Effector memory CD8-positive, alpha-beta T cell (primary cell): ENCODE measurements around the gene SMPDL3B.

Source experiments
- ATAC-seq: fragments of 150-1000 bp; cut with Tn5 transposase; replicated peaks from 2 replicates; pipeline ENCODE4 v1.10.0; 2021; ENCODE audit warnings: mild to moderate bottlenecking, moderate library complexity
- DNase-seq, 3 experiments: peaks; one replicate each; pipeline ENCODE4 v3.0.0; 2021
- H3K27ac Mint-ChIP-seq, 2 donors: one replicate each; pipeline ENCODE4 v1.8.0; 2022; ENCODE audit warnings: mild to moderate bottlenecking in 2 of 2, mixed read lengths in 2 of 2, moderate library complexity in 2 of 2
- H3K27me3 Mint-ChIP-seq, 2 donors: one replicate each; pipeline ENCODE4 v1.8.0; 2022; ENCODE audit warnings: mixed read lengths in 2 of 2
- H3K36me3 Mint-ChIP-seq: one replicate; pipeline ENCODE4 v1.8.0; 2022; ENCODE audit warnings: mild to moderate bottlenecking, moderate library complexity, mixed read lengths; ENCODE audit not compliant: insufficient read depth
- H3K4me1 Mint-ChIP-seq, 2 donors: one replicate each; pipeline ENCODE4 v1.8.0; 2022; ENCODE audit warnings: low read depth in 2 of 2, mixed read lengths in 2 of 2
- H3K4me3 Mint-ChIP-seq, 2 donors: one replicate each; pipeline ENCODE4 v1.8.0; 2022; ENCODE audit warnings: mild to moderate bottlenecking in 2 of 2, mixed read lengths in 2 of 2, moderate library complexity in 2 of 2
- H3K9me3 Mint-ChIP-seq, 2 donors: one replicate each; pipeline ENCODE4 v1.8.0; 2022; ENCODE audit warnings: mixed read lengths in 2 of 2
- total RNA-seq, 9 experiments: gene quantifications; one replicate each; lab custom pipeline; 2026; lab: John Stamatoyannopoulos, UW

SMPDL3B gene
- total RNA-seq: 0 to 0.66 (median 0) reads per million in 9 experiments

GRCh38 chr1:27934818-27935549, at the start of gene SMPDL3B:
SMPDL3B (plus strand) TSS chr1:27935000; CDS start chr1:27935184, 184 bp downstream.
- DNase-seq (no peak), ATAC-seq (no peak)
- Mint-ChIP-seq H3K27ac (peak within 1 kb of the TSS in 1 of 2 donors; percentile 3), H3K27me3 (peaks cover 8 to 37% of the 10 kb centered on the region in 2 donors), H3K36me3 (no peaks in the 10 kb centered on the region), H3K9me3 (no peaks in the 10 kb centered on the region), H3K4me3 (no peak within 1 kb of the TSS), H3K4me1 (peaks cover 6 to 7% of the 10 kb centered on the region in 2 donors)

GRCh38 chr1:27885114-27885528, 49.7 kb upstream of the SMPDL3B start:
- no peaks in the 10 kb centered on the region for H3K9me3 Mint-ChIP-seq
- ATAC-seq (no peak), DNase-seq (no peak)
- H3K27me3 Mint-ChIP-seq: no peaks in the 10 kb centered on the region
- peak overlapping the region in 1 of 2 donors; percentile 64 for H3K4me3 Mint-ChIP-seq
- peak overlapping the region in 1 of 2 donors; percentile 89 for H3K27ac Mint-ChIP-seq
- peaks cover 5% of the 10 kb centered on the region for H3K36me3 Mint-ChIP-seq
- peaks cover 35 to 57% of the 10 kb centered on the region in 2 donors for H3K4me1 Mint-ChIP-seq

GRCh38 chr1:27885621-27886352, 49.0 kb upstream of the SMPDL3B start:
- DNase-seq: no peak
- peaks cover 35 to 61% of the 10 kb centered on the region in 2 donors for H3K4me1 Mint-ChIP-seq
- H3K9me3 Mint-ChIP-seq: no peaks in the 10 kb centered on the region
- peak overlapping the region; percentile 64 to 76 for H3K4me3 Mint-ChIP-seq
- H3K36me3 Mint-ChIP-seq: peaks cover 8% of the 10 kb centered on the region
- H3K27me3 Mint-ChIP-seq: no peaks in the 10 kb centered on the region
- ATAC-seq: no peak
- peak overlapping the region; percentile 89 to 91 for H3K27ac Mint-ChIP-seq

GRCh38 chr1:27886353-27886679, 48.5 kb upstream of the SMPDL3B start:
- ATAC-seq: peak; percentile 50

GRCh38 chr1:27886744-27887143, 48.1 kb upstream of the SMPDL3B start:
- Mint-ChIP-seq H3K27me3 (no peaks in the 10 kb centered on the region), H3K4me3 (peak overlapping the region; percentile 64 to 76), H3K4me1 (peaks cover 38 to 66% of the 10 kb centered on the region in 2 donors), H3K36me3 (peaks cover 18% of the 10 kb centered on the region), H3K9me3 (no peaks in the 10 kb centered on the region), H3K27ac (peak overlapping the region; percentile 89 to 91)
- ATAC-seq: peak; percentile 7
- DNase-seq: no peak

More at GRCh38 chr1:27886353-27886679, 48.5 kb upstream of the SMPDL3B start:
- DNase-seq: no peak
- Mint-ChIP-seq H3K27ac (peak overlapping the region; percentile 89 to 91), H3K9me3 (no peaks in the 10 kb centered on the region), H3K4me3 (peak overlapping the region; percentile 64 to 76), H3K4me1 (peaks cover 35 to 64% of the 10 kb centered on the region in 2 donors), H3K27me3 (no peaks in the 10 kb centered on the region), H3K36me3 (peaks cover 13% of the 10 kb centered on the region)

- Mint-ChIP-seq H3K9me3 (no peaks in the 10 kb centered on the region), H3K27ac (peak overlapping the region; percentile 89 to 91), H3K36me3 (peaks cover 22% of the 10 kb centered on the region), H3K4me1 (peaks cover 39 to 70% of the 10 kb centered on the region in 2 donors), H3K4me3 (peak overlapping the region; percentile 64 to 76), H3K27me3 (no peaks in the 10 kb centered on the region)
- peak; percentile 78 for ATAC-seq
- DNase-seq: peak in 2 of 3 experiments; percentile 21 to 45
Observed at GRCh38 chr1:27887215-27888021, 47.4 kb upstream of the SMPDL3B start.

- no peaks in the 10 kb centered on the region for H3K27me3 Mint-ChIP-seq
- no peak for DNase-seq
- no peak for ATAC-seq
- H3K4me1 Mint-ChIP-seq: peaks cover 33 to 63% of the 10 kb centered on the region in 2 donors
- peak overlapping the region; percentile 80 to 98 for H3K27ac Mint-ChIP-seq
- peaks cover 37% of the 10 kb centered on the region for H3K36me3 Mint-ChIP-seq
- no peaks in the 10 kb centered on the region for H3K9me3 Mint-ChIP-seq
- no peak overlapping the region for H3K4me3 Mint-ChIP-seq
Observed at GRCh38 chr1:27889506-27889905, 45.3 kb upstream of the SMPDL3B start.

GRCh38 chr1:27891196-27891889, 43.5 kb upstream of the SMPDL3B start:
- no peaks in the 10 kb centered on the region for H3K9me3 Mint-ChIP-seq
- DNase-seq (peak in 1 of 3 experiments; percentile 50), ATAC-seq (peak; percentile 48)
- H3K27me3 Mint-ChIP-seq: no peaks in the 10 kb centered on the region
- peaks cover 22 to 44% of the 10 kb centered on the region in 2 donors for H3K4me1 Mint-ChIP-seq
- H3K27ac Mint-ChIP-seq: peak overlapping the region; percentile 91 to 98
- peak overlapping the region; percentile 2 to 66 for H3K4me3 Mint-ChIP-seq
- peaks cover 53% of the 10 kb centered on the region for H3K36me3 Mint-ChIP-seq

DNA sequence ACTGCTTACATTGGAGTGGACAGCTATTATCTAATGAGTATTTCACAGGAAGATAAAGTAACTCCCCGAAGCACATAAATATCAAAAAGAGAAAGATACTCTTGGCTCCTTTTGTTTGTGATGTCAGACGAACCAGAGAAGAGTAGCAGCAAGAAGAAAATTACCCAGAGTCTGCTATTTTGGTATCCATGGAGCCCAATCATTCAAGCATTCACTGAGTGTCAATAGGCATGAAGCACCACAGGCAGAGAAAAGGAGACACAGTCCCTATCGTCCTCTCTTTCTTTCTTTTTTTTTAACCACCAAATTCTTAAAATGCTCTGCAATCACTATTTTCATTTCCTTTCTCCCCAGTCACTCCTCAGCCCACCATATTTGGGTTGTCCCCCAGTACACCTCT, 40.3 kb upstream of the SMPDL3B start:
- ATAC-seq (no peak), DNase-seq (no peak)
- no peak overlapping the region for H3K4me3 Mint-ChIP-seq
- peaks cover 71% of the 10 kb centered on the region for H3K36me3 Mint-ChIP-seq
- H3K27ac Mint-ChIP-seq: peak overlapping the region in 1 of 2 donors; percentile 9
- no peaks in the 10 kb centered on the region for H3K27me3 Mint-ChIP-seq
- no peaks in the 10 kb centered on the region for H3K9me3 Mint-ChIP-seq
- H3K4me1 Mint-ChIP-seq: peaks cover 6 to 29% of the 10 kb centered on the region in 2 donors

GRCh38 chr1:27906759-27907158, 28.0 kb upstream of the SMPDL3B start:
- Mint-ChIP-seq H3K36me3 (peaks cover 67% of the 10 kb centered on the region), H3K4me3 (no peak overlapping the region), H3K9me3 (no peaks in the 10 kb centered on the region), H3K27ac (no peak overlapping the region), H3K27me3 (no peaks in the 10 kb centered on the region), H3K4me1 (peaks cover 4 to 13% of the 10 kb centered on the region in 2 donors)
- ATAC-seq: no peak
- no peak for DNase-seq

DNA sequence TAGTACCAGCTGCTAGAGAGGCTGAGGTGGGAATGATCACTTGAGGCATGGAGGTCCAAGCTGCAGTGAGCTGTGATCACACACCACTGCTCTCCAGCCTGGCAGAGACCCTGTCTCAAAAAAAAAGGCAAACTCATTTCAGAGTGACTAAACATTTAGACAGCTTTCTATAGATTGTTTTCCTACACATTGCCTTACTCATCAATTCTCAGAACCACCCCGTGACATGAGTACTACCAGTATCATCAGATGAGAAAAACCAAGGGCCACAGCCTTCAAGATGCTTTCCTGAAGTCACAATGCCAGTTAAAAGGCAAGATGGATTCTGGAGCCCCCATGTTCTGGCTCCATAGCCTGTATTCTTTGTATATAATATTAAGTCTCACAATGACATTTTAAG, 22.4 kb upstream of the SMPDL3B start:
- DNase-seq (no peak), ATAC-seq (no peak)
- no peak overlapping the region for H3K4me3 Mint-ChIP-seq
- H3K36me3 Mint-ChIP-seq: peaks cover 32% of the 10 kb centered on the region
- H3K9me3 Mint-ChIP-seq: no peaks in the 10 kb centered on the region
- peak overlapping the region in 1 of 2 donors; percentile 98 for H3K27ac Mint-ChIP-seq
- H3K4me1 Mint-ChIP-seq: peaks cover 8 to 10% of the 10 kb centered on the region in 2 donors
- no peaks in the 10 kb centered on the region for H3K27me3 Mint-ChIP-seq

GRCh38 chr1:27915082-27915575, 19.7 kb upstream of the SMPDL3B start:
- no peaks in the 10 kb centered on the region for H3K27me3 Mint-ChIP-seq
- peaks cover 6 to 8% of the 10 kb centered on the region in 2 donors for H3K4me1 Mint-ChIP-seq
- ATAC-seq (no peak), DNase-seq (no peak)
- peaks cover 24% of the 10 kb centered on the region for H3K36me3 Mint-ChIP-seq
- H3K9me3 Mint-ChIP-seq: no peaks in the 10 kb centered on the region
- peak overlapping the region; percentile 97 to 98 for H3K27ac Mint-ChIP-seq
- H3K4me3 Mint-ChIP-seq: peak overlapping the region; percentile 95 to 97
